GM12878 (cell line): ENCODE results near the gene ARL14.
A peak's percentile ranks its signal among the peaks of the same experiment; 100 is the strongest.

ENCODE experiments used
- NFYB ChIP-seq: IDR thresholded peaks from 2 replicates; pipeline ENCODE4 v1.6.1; 2011; ENCODE audit warnings: low read depth, mild to moderate bottlenecking, low read length, improper control_type of control experiment, moderate library complexity; ENCODE audit not compliant: insufficient read depth
- POLR2A ChIP-seq: IDR thresholded peaks from 2 replicates; pipeline ENCODE4 v1.6.1; 2011; ENCODE audit warnings: low read depth, mild to moderate bottlenecking, low read length
- SUPT20H ChIP-seq: IDR thresholded peaks from 2 replicates; pipeline ENCODE4 v1.6.1; 2011; ENCODE audit warnings: low read depth, mild to moderate bottlenecking, low read length, moderate library complexity, borderline replicate concordance; ENCODE audit not compliant: control insufficient read depth
- TF ChIP-seq, protein P1 (sequence below): IDR thresholded peaks from 2 replicates; pipeline ENCODE4 v1.6.1; 2012; ENCODE audit warnings: low read depth, low read length, improper control_type of control experiment
- TF ChIP-seq, protein P2 (sequence below), 3 experiments: IDR thresholded peaks in 2 of 3; conservative IDR thresholded peaks in 1 of 3; 2 replicates each; pipeline ENCODE4 v1.5.1; 2011; ENCODE audit warnings: low read depth in 3 of 3, low read length in 3 of 3, mild to moderate bottlenecking in 3 of 3, control low read depth in 2 of 3, moderate library complexity in 2 of 3, inconsistent platforms in 1 of 3, mixed read lengths in 1 of 3; ENCODE audit not compliant: control insufficient read depth in 2 of 3, insufficient read depth in 1 of 3; ENCODE audit errors: extremely low read depth in 1 of 3
- TF ChIP-seq, protein P3 (sequence below): IDR thresholded peaks from 2 replicates; pipeline ENCODE4 v1.6.1; 2011; ENCODE audit warnings: low read depth, low read length, improper control_type of control experiment, borderline replicate concordance

DNA sequence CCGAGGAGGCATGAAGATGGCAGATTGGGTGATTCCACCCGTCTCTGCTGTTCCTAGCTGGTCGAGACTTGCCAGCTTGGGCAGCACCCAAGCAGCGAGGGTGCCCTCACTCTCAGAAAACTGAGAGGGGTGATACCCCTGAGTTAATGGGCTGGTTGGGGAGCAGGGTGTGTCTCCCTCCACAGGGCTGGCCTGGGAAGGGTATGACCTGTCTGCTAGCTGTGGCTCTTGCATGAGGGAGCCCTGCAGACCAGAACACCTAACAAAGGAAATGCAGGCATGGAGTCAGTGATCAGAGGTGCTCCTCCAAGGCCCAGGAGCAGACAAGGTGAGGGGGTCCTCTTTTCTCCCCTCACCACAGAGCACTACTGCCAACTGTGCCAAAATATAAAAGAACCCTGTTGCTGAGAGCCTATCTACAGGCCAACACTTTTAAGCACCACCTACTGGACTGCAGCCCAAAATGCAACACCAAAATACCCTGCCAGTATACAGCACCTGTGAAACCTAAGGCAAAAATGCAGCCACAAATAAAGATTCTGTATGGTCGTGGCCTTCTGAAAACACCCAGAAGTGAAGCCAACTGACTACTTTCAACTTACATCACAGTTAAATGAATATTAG is 43.3 kb downstream of the ARL14 start:
- TF ChIP-seq POLR2A (no peak), NFYB (no peak), SUPT20H (no peak)
- TF ChIP-seq, protein P1, sequence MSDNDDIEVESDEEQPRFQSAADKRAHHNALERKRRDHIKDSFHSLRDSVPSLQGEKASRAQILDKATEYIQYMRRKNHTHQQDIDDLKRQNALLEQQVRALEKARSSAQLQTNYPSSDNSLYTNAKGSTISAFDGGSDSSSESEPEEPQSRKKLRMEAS: no peak
- TF ChIP-seq, protein P2, sequence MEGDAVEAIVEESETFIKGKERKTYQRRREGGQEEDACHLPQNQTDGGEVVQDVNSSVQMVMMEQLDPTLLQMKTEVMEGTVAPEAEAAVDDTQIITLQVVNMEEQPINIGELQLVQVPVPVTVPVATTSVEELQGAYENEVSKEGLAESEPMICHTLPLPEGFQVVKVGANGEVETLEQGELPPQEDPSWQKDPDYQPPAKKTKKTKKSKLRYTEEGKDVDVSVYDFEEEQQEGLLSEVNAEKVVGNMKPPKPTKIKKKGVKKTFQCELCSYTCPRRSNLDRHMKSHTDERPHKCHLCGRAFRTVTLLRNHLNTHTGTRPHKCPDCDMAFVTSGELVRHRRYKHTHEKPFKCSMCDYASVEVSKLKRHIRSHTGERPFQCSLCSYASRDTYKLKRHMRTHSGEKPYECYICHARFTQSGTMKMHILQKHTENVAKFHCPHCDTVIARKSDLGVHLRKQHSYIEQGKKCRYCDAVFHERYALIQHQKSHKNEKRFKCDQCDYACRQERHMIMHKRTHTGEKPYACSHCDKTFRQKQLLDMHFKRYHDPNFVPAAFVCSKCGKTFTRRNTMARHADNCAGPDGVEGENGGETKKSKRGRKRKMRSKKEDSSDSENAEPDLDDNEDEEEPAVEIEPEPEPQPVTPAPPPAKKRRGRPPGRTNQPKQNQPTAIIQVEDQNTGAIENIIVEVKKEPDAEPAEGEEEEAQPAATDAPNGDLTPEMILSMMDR (IDR thresholded peaks at IDR 0.05 in 2 of 3, conservative IDR thresholded peaks at IDR 0.05 in 1 of 3; ENCODE audit: control insufficient read depth in 2 of 3, extremely low read depth in 1 of 3, insufficient read depth in 1 of 3, low read depth in 3 of 3, low read length in 3 of 3): peak; percentile 30 to 35 (median 33); a peak in 4 of 6 replicates
- TF ChIP-seq, protein P3, sequence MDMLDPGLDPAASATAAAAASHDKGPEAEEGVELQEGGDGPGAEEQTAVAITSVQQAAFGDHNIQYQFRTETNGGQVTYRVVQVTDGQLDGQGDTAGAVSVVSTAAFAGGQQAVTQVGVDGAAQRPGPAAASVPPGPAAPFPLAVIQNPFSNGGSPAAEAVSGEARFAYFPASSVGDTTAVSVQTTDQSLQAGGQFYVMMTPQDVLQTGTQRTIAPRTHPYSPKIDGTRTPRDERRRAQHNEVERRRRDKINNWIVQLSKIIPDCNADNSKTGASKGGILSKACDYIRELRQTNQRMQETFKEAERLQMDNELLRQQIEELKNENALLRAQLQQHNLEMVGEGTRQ: no peak
